ENCODE data around the gene SCAF11. TPM values are rescaled to one million over a fixed set of nuclear protein-coding genes. Genes with fewer than 3 reads are reported as not detected.

SCAF11 gene
- polyA plus RNA-seq, 1 donor from 2014 or later: 20.4 TPM

DNA sequence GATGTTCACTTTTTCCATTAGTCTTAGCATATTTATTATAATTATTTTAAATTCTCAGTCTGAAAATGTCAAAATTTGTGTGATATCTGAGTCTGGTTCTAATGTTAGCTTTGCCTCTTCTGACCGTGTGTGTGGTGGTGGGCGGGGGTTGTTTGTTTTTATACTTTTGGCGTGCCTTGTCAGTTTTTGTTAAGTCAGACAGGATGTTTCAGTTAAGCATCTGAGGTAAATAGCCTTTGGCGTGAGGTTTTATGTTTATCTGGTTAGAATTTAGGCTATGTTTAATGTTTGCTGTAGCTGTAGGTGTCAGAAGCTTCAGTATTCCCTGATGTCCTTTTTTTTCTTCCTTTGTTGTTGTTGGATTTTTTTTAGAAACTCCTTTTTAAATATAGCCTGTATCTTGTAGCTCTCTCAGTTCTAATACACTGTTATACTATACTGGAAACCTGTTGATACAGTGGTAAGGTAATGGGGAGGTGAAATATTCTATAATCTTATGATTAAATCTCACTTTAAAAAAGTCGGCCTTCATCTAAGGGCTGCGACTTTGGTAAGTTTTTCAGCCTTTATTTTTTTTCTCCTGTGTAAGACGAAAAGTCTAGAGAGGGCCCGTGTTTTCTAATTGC is 111.6 kb downstream of the SCAF11 start:
- no peak overlapping the region for H3K4me2 ChIP-seq (ENCODE audit: low read length)
- no peak overlapping the region for H3K9ac ChIP-seq (ENCODE audit: low read length)
- no peaks in the 10 kb centered on the region for H3K27me3 ChIP-seq (ENCODE audit: insufficient read depth, low read depth, low read length)
- H3K9me3 ChIP-seq (ENCODE audit: low read length): peaks cover 4% of the 10 kb centered on the region
- TF ChIP-seq SMC3 (conservative IDR thresholded peaks at IDR 0.05; ENCODE audit: poor library complexity) (no peak), EZH2 (IDR thresholded peaks at IDR 0.05; ENCODE audit: borderline replicate concordance, insufficient read depth, low read length, poor library complexity, severe bottlenecking) (no peak), POLR2AphosphoS5 (IDR thresholded peaks at IDR 0.05) (no peak), MXI1 (conservative IDR thresholded peaks at IDR 0.05; ENCODE audit: poor library complexity, severe bottlenecking) (no peak)
- H3K4me3 ChIP-seq (ENCODE audit: low read length): no peak overlapping the region
- H3K36me3 ChIP-seq (ENCODE audit: insufficient read depth, low read length): peaks cover 10% of the 10 kb centered on the region
- H3K27ac ChIP-seq (ENCODE audit: low read length): no peak overlapping the region
- H2AFZ ChIP-seq (ENCODE audit: low read depth, low read length): no peak overlapping the region
- no peaks in the 10 kb centered on the region for H3K9me2 ChIP-seq (ENCODE audit: insufficient read depth, low read length)
- H4K20me1 ChIP-seq (ENCODE audit: insufficient read depth): no peaks in the 10 kb centered on the region
- no peaks in the 10 kb centered on the region for H3K79me2 ChIP-seq (replicated peaks; ENCODE audit: insufficient read depth, low read length)
- no peaks in the 10 kb centered on the region for H3F3A ChIP-seq (ENCODE audit: insufficient read depth, low read length, poor library complexity, severe bottlenecking)

DNA sequence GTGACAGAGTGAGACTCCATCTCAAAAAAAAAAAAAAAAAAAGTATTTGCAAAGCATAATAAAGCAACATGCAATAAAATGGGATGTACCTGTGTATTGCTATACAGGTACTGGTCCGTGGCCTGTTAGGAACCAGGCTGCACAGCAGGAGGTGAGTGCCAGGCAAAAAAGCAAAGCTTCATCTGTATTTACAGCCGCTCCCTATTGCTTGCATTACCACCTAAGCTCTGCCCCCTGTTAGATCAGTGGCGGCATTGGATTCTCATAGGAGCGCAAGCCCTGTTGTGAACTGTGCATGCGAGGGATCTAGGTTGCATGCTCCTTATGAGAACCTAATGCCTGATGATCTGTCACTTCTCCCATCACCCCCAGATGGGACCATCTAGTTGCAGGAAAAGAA is 113.3 kb downstream of the SCAF11 start:
- Histone ChIP-seq H3K9ac (ENCODE audit: low read length) (no peak overlapping the region), H3K9me2 (ENCODE audit: insufficient read depth, low read length) (no peaks in the 10 kb centered on the region), H3F3A (ENCODE audit: insufficient read depth, low read length, poor library complexity, severe bottlenecking) (no peaks in the 10 kb centered on the region), H3K9me3 (ENCODE audit: low read length) (peaks cover 4% of the 10 kb centered on the region), H3K4me2 (ENCODE audit: low read length) (no peak overlapping the region), H3K36me3 (ENCODE audit: insufficient read depth, low read length) (peaks cover 10% of the 10 kb centered on the region), H2AFZ (ENCODE audit: low read depth, low read length) (no peak overlapping the region), H3K27ac (ENCODE audit: low read length) (no peak overlapping the region), H4K20me1 (ENCODE audit: insufficient read depth) (no peaks in the 10 kb centered on the region), H3K4me3 (ENCODE audit: low read length) (no peak overlapping the region), H3K27me3 (ENCODE audit: insufficient read depth, low read depth, low read length) (no peaks in the 10 kb centered on the region), H3K79me2 (replicated peaks; ENCODE audit: insufficient read depth, low read length) (no peaks in the 10 kb centered on the region)
- TF ChIP-seq SMC3 (conservative IDR thresholded peaks at IDR 0.05; ENCODE audit: poor library complexity) (no peak), MXI1 (conservative IDR thresholded peaks at IDR 0.05; ENCODE audit: poor library complexity, severe bottlenecking) (no peak), RAD21 (conservative IDR thresholded peaks at IDR 0.05) (no peak), EP300 (conservative IDR thresholded peaks at IDR 0.05; ENCODE audit: poor library complexity, severe bottlenecking) (no peak), POLR2AphosphoS5 (IDR thresholded peaks at IDR 0.05) (no peak)
- TF ChIP-seq, protein P1, sequence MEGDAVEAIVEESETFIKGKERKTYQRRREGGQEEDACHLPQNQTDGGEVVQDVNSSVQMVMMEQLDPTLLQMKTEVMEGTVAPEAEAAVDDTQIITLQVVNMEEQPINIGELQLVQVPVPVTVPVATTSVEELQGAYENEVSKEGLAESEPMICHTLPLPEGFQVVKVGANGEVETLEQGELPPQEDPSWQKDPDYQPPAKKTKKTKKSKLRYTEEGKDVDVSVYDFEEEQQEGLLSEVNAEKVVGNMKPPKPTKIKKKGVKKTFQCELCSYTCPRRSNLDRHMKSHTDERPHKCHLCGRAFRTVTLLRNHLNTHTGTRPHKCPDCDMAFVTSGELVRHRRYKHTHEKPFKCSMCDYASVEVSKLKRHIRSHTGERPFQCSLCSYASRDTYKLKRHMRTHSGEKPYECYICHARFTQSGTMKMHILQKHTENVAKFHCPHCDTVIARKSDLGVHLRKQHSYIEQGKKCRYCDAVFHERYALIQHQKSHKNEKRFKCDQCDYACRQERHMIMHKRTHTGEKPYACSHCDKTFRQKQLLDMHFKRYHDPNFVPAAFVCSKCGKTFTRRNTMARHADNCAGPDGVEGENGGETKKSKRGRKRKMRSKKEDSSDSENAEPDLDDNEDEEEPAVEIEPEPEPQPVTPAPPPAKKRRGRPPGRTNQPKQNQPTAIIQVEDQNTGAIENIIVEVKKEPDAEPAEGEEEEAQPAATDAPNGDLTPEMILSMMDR (IDR thresholded peaks at IDR 0.05; ENCODE audit: poor library complexity, severe bottlenecking): no peak
- TF ChIP-seq, protein P2, sequence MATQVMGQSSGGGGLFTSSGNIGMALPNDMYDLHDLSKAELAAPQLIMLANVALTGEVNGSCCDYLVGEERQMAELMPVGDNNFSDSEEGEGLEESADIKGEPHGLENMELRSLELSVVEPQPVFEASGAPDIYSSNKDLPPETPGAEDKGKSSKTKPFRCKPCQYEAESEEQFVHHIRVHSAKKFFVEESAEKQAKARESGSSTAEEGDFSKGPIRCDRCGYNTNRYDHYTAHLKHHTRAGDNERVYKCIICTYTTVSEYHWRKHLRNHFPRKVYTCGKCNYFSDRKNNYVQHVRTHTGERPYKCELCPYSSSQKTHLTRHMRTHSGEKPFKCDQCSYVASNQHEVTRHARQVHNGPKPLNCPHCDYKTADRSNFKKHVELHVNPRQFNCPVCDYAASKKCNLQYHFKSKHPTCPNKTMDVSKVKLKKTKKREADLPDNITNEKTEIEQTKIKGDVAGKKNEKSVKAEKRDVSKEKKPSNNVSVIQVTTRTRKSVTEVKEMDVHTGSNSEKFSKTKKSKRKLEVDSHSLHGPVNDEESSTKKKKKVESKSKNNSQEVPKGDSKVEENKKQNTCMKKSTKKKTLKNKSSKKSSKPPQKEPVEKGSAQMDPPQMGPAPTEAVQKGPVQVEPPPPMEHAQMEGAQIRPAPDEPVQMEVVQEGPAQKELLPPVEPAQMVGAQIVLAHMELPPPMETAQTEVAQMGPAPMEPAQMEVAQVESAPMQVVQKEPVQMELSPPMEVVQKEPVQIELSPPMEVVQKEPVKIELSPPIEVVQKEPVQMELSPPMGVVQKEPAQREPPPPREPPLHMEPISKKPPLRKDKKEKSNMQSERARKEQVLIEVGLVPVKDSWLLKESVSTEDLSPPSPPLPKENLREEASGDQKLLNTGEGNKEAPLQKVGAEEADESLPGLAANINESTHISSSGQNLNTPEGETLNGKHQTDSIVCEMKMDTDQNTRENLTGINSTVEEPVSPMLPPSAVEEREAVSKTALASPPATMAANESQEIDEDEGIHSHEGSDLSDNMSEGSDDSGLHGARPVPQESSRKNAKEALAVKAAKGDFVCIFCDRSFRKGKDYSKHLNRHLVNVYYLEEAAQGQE (IDR thresholded peaks at IDR 0.05; ENCODE audit: borderline replicate concordance): no peak

Data from neural cell (in vitro differentiated cells).